Ammon's horn (tissue), 1 donor: Measurements from ENCODE around the gene TRIM32.

Experiments
- DNase-seq: peaks from one replicate; pipeline ENCODE4 v3.0.0-alpha.2; 2016; ENCODE audit warnings: low spot score

TRIM32 gene, protein sequence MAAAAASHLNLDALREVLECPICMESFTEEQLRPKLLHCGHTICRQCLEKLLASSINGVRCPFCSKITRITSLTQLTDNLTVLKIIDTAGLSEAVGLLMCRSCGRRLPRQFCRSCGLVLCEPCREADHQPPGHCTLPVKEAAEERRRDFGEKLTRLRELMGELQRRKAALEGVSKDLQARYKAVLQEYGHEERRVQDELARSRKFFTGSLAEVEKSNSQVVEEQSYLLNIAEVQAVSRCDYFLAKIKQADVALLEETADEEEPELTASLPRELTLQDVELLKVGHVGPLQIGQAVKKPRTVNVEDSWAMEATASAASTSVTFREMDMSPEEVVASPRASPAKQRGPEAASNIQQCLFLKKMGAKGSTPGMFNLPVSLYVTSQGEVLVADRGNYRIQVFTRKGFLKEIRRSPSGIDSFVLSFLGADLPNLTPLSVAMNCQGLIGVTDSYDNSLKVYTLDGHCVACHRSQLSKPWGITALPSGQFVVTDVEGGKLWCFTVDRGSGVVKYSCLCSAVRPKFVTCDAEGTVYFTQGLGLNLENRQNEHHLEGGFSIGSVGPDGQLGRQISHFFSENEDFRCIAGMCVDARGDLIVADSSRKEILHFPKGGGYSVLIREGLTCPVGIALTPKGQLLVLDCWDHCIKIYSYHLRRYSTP

DNA sequence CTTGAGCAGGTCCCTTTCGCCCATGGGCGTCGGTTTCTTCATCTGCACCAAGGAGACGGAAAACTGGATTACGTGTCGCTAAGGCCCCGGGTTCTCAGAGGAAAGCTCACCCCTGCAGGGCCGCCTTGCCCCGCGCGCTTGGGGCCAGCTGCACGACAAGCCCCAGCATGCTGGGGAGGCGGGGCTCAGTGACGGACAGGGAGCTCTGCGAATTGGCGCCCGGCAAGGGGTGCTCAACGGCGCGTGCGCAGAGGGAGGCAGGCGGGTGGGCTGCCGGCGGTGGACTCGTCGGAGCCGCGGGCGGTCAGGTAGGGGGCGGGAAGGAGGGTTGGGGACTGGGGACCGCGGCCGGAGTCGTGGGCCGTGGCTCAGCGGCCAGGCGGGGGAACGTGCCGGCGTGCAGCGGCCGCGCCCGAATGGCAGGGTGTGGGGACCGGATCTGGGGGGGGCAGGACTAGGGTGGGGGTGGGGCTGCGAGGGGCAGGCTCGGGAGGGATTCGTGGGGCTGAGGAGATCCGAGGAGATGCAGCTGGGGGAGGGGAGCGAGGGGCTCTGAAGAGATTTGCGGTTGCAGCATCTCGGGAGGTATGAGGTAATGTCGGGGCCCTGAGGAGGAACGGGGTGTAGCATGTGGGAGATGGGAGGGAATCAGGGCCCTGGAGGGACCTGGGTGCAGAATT is at the start of gene TRIM32:
Gene TRIM32, plus strand, starts transcription at position 232 of the 680 bp plus-strand sequence. CDS start 10,438 bp downstream, outside the sequence.
- peak; percentile 92 for DNase-seq

DNA sequence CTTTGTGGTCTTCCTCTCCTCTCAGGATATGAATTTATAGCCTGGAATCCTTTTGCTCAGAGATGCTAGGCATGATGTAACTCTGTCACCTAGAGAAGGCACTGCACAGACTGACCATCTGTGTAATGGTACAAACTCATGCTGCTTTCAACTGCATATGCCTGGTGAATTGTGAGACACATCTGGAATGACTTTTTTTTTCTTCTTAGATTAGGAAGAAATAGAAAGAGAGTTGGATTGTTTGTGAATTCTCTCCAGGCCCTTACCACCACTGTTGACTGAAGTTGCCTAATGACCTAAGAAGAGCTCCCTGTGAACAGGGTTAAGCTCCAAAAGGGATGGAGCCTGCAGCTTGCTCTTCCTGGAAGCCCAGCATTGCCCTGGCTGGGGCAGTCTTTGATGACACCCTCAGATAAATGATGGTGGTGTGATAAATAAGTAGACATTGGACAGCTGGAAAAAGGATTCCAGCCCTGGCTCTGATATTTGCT is 47.8 kb upstream of the TRIM32 start:
- no peak for DNase-seq

DNA sequence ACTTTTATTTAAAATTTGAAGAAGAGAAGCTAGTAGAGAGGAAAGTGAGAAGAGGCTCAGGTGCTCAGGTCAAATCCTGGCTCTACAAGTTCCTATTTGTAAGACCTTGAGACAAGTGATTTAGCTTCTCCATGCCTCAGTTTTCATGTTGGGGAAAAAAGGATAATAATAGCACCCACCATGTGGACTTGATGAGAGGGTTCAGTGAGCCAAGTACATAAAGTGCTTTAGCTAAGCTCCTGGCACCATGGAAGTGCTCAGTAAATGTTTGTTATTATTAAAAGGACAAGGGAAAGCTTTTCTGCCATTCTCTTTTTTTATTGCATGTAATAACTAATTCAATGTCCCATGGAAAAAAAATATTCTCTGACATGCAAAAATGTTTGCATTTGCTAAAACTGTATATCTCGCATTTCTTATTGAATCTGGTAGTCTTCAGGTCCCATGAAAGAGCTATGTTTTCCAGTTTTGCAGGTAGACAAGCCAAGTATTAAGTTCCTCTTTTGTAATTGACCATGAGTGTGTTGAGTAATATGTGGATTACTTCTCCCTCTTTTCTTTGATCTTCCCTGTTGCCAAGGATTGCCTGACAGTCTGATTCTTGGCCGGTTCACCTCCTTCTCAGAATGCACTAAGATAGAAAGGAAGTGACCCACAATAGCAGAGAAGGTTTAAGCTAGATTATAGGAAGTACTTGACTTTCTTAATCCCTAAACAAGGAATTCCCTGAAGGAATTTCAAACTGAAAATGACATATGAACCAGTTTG is 45.6 kb upstream of the TRIM32 start:
- no peak for DNase-seq

DNA sequence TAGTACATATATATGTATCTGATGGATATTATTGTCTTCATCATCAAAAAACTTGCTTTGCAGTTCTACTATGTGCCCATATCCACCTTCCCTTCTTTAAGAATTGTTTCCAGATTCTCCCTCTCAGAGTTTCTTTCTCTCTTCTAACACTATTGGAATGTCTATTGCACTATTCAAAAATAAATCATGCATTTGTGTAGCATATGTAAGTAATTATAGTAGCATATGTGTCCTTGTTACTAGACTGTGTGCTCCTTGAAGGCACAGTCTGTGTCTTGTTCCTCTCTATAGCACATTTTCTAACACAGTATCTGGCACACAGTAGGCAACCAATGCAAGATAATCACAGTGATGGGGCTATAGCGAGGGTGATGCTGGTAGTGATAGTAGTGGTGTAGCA is 43.4 kb upstream of the TRIM32 start:
- no peak for DNase-seq

DNA sequence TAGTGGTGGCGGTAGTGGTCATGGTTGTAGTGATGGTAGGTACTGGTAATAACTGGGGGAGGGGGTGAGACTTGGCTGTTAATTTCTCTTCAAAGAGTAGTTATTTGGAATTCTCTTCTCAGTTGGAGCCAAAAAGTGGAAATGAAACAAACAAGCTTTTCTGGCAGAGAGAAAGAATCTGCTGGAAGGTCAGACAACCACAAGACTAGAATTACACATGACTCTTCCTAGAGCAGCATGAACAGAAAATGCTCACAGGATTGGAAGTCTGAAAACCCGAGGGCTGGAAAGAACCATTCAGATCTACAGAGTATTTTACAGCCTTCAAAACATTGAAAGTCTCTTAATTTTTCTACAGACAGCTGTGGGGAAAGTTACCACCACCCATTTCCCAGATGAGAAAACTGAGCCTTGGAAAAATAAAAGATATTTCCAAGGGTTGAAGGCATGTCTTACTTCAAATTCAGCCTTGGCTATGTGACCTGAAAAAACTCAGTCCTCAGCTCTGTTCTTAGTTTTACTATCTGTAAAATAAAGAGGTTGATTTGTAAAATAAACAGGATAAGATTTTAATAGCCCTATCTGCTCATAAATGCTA is 42.9 kb upstream of the TRIM32 start:
- DNase-seq, result no peak

DNA sequence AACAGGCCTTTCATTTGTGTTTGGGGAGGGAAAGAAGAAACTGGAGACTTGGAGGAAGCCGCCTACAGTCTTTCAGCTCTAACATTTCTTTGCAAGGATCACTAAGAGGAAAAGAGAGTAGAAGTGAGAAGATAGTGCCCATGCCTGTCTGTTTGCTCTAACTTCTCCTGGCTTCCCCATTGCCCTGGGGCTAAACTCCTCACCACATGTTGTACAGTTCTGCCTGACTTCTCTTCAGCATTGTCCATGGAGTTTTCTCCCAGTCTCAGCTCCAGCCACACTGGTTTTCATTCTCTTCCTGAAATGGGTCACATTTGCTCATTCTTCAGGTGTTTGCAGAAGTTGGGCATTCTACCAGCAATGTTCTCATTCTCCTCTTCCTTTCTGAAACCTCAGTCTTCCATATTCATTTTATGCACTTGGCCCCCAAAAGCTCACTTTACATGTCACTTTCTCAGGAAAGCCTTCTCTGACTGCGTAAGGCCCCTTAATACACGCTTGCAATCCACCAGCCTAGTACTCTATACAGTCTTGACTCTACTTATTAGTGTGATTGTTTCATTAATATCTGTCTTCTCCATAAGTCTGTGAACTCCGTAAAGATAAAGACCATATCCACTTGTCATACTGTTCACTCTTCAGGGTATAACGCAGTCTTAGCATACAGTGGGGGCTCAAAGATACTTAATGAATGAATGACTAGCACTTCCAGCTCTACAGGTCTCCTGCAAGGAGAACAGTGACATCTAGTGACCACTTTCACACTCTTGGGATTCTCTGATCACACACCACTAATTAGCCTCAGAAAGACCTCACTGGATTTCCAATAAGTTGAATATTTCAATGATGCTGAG is 40.2 kb upstream of the TRIM32 start:
- DNase-seq, result peak; percentile 71

DNA sequence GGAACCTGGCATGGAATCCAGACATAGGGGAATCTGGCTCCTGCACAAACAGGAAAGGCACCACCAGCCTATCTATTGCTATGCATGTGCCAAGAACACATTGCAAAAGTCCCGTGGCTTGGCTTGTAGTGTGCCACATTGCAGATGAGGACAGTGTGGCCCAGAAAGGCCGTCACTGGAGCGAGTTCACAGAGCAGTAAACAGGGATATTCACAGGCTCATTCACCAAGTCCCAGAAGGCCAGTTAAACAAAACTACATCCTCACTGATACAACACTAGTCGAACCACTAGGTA is 39.6 kb upstream of the TRIM32 start:
- no peak for DNase-seq

DNA sequence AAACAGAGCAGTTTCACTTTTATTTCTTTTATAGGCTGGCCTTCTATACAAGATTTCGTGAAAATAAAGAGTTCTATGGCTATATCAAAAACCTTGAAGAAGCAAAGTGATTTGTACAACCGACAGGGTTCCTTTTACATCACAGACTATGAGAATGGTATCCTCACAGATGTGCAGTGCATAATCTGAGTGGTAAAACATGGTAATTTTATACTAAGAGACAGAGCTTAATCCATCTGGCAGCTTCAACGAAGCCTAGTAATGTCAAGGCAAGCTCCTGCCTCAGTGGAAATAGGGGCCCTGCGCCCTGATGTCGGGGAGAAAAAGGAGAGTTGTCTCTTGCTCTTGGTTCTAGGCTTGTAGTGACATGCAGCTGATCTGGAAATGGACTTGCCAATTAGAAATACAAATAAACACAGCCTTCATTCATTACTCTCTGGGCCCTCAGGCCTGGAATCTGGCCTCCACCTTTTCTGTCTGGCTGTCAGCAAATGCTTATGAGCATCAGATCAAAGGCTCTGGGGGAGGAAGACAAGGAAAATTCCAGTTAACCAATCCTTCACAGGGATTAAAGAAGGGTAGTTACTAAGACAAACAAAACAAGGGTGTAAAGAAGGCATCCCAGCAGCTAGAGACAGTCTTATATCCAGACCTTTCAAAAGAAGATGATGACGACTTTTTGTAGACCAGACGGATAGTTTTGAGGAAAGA is 33.6 kb upstream of the TRIM32 start:
- peak; percentile 27 for DNase-seq

DNA sequence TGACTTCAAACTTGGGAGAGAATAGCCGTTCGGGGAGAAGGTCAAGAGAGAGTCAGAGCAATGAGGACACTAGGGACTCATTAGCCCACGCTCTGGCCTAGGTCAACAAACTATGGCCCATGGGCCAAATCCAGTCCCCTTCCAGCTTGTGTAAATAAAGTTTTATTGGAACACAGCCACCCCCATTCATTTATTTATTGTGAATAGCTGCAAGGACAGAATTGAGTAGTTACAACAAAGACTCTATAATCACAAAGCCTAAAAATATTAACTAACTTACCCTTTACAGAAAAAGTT is 33.1 kb upstream of the TRIM32 start:
- DNase-seq, result no peak

DNA sequence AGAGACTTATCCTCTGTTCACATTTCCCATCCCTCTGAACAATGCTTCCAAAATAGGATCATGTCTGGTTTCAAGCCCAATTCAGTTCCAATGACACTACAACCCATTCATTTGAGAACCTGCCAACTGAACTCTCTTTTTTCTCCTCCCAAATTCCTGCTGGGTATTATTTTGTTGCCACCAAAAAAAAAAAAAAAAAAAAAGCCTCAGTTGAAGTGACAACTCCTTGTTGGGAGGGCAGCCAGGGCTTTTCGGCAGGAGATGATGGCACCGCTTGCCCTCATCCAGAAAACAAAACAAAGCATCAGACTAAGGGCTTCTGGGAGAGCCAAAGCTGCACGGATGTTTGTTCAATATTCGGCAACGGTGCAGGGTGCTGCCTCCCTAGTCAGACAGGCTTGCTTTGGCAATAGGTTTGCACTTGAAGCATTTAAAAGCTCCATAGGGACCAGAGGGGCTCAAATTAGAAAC is 30.6 kb upstream of the TRIM32 start:
- DNase-seq, result peak; percentile 19

DNA sequence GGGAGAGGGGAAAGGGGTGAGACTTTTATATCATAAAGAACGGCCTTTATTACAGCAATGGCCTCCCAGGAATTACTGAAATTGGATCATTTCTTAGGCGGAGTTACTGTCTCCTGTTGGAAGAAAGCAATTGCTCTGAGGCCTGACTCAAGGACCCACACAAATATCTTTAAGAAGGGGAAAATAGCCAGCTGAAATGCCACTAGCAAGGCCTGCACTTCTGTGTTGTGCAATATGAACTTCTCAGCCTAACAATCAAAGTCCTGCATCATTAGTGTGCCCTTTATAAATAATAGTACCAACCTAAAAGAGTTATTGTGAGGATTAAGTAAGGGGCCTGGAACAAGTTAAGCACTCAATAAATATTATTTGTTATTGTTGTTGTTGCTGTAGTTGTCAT is 30.1 kb upstream of the TRIM32 start:
- no peak for DNase-seq

DNA sequence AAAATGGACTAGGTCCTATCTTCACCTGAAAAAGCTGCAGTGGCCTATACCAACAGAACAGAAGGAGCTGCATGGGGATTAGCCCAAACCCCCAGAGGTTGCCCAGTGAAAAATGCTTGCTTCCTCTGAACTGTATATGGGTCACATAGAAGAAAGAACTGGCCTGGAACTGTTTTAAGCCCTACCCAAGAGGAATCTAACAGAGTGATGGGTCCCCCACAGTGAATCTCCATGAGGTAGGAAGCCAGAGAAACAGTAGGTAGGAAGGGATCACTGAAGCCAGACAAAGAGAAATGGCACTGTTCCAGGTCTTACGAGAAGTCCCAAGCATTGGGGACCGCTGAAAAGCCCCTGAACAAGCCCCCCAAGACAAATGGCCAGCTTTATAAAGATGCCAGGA is 28.8 kb upstream of the TRIM32 start:
- DNase-seq, result no peak

DNA sequence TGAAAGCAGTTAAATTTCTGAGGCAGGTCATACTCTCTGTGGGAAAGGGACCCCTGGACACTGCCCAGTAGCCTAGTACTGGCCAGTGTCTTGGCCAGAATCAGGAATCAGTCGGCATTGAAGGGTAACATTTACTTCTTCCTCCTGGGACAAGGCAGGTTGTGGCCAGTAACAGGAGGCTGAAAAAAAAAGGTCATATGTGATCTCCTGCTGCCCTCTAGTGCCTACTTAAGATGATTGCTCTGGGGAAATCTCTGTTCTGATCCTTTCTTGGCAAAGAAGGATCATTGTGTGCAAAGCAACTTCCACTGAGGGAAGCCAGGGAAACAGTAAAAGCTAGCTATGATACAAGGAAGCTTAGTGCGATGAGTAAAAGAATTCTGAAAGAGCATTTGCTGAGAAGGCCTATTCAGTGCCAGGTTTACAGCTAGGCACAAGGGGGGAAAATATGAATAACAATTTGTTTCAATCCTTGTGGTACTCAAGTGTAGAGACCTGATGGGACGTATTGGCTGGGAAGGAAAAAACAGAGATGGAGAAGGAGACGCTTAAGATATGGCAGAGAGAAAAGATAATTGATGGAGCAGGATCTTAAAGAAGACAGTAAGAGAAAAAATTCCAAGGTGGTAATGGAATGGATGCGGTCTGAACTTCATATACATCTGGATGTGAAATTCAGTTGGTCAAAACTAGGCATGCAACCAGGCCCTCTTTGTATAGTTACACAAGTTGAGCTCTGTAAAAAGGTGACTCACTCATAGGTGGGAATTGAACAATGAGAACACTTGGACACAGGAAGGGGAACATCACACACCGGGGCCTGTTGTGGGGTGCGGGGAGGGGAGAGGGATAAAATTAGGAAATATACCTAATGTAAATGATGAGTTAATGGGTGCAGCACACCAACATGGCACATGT is 25.8 kb upstream of the TRIM32 start:
- peak; percentile 84 for DNase-seq

DNA sequence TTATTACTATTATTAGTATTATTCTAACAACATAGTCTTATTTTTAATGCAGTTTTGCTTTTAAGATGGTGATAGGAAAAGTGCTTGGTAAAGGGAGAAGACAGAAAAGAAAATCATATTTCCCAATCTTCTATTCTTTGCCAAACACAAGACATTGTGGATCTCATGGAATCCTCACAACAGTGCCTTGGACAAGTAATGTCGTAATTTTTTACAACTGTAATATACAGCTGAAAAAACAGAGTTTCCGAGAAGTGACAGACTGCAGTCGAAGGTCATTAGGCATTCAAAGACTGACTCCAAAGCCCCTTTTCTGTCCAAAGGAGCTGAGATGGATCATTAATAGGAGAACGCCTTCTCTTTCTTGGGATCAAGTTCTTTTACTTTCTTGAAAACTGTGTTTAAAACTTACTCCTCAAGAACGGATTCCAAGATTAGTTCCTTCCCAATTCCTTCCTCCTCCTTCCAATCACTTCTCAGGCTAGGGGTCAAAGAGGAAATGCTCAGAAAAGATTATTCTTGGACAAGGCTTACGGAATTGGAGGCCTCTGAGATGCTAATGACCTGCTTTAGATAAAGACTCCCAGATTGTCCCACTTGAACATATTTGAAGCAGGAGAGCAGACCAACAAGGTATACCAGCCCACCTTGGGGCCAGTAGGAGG is 24.3 kb upstream of the TRIM32 start:
- DNase-seq, result no peak

DNA sequence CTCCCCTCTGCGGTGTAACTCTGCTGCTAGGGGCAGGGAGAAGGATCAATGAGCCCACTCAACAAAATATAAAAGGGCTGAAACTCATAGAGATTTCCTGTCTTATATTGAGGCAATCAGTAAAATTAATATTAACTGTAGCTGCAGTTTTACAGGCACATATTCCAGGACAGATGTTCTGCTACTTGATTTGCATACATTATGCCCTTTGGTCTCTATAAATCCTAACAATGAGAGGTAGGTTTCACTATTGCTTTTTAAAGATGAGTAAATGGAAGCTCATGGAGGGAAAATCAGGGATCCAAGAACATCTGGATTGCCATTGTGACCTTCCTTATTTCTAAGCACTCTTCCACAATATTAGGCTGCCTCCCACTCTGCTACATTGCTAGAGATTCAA is 23.5 kb upstream of the TRIM32 start:
- DNase-seq, result no peak

DNA sequence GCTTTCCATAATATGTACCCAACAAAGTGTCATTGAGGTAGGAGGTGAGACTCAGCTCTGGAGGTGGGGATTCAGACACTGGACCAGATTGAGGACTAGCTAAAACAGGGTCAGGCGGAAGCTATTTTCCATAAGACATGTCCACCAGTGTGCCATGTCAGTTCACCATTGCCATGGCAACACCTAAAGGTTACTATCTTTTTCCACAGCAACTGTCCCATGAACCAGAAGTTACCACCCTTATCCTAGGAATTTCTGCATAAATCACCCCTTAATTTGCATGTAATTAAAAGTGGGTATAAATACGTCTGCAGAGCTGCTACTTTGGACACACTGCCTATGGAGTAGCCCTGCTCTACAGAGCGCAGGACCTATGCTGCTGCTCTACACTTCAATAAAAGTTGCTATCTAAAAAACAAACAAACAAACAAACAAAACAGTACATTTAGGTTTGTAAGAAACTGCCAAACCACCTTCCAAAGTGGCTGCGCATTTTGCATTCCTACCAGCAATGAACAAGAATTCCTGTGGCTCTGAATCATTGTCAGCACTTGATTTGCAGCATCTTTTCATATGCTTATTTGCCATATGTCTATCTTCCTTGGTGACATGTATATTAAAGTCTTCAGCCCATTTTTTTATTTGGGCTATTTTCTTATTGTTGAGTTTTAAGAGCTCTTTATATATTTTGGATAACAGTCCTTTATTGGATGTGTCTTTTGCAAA is 18.0 kb upstream of the TRIM32 start:
- no peak for DNase-seq

DNA sequence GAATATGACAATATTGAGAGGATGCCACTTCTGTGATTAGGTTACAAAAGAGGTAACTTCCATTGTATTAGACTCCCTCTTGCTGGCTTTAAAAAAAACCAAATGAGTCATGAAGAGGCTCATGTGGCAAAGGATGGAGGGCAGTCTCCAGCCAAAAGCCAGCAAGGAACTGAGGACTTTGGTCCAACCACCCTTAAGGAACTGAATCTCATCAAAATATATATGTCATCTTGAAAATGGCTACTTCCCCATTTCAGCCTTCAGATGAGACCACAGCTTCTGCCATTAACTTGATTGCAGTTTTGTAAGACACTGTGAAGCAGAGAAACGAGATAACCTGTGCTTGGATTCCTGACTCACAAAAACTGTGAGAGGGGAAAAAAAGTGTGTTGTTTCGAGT is 15.5 kb upstream of the TRIM32 start:
- DNase-seq, result no peak

DNA sequence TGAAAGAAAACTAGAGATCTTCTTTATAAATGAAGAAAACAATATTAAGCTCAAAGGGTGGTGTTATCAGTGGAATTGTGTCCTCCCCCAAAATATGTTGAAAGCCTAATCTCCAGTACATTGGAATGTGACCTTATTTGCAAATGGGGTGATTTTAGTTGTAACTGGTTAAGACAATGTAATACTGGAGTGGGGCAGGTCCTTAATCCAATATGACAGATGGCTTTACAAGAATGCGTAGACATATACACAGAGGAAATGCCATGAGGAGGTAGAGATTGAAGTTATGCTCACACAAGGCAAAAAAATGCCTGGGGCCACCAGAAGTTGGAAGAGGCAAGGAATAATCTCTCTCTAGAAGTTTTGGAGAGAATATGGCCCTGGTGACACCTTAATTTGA is 13.7 kb upstream of the TRIM32 start:
- no peak for DNase-seq
